HG03571 (cell line): ENCODE measurements around the gene ORMDL3.

ENCODE experiments used
- ATAC-seq: cut with Tn5 transposase; IDR thresholded peaks from one replicate; pipeline ENCODE4 v1.9.1; 2021; ENCODE audit not compliant: unreplicated experiment

Gene ORMDL3, protein sequence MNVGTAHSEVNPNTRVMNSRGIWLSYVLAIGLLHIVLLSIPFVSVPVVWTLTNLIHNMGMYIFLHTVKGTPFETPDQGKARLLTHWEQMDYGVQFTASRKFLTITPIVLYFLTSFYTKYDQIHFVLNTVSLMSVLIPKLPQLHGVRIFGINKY

DNA sequence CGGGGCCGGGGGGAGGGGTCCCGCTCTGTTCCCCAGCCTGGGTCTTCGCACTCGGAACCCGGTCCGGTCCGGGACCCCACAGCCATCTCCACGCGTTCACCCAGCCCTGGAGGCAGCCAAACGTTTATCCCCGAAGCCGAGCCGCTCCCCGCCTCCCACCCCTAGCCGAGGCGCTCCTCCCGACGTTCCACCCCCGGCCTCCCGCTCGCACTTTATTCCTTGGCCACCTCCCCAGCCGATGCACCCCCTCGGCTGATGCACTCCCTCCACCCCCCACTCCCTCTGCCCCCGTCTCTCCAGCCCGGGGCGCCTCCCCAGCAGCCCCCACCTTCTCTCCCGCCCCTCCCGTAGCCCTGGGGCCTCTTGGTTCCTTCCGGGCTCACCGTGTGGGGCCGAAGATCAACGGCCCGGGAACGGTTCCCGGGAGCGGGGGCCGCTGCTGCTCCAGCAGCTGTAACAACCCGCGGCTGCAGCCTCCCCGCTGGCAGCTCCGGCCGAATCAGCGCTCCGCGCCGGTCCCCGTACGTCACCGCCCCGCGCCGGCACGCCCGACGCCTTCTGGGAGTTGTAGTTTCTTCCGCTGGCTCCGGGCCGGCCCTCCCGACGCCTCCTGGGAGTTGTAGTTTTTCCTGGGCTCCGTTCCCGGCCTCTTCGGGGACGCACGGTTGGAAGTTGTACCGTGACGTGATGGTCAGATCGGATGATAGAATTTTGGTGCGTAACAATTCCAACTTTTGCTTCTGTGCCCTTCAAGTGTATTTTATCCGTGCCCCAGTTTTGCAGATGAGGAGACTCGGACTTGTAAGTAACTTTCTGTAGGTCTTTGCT lies at the start of gene ORMDL3, which contains the start of gene LRRC3C:
Gene ORMDL3, minus strand, starts transcription at position 501 of the 828 bp plus-strand sequence. CDS start 3,398 bp downstream, outside the sequence.
Gene LRRC3C, plus strand, starts transcription at position 632 of the 828 bp plus-strand sequence. CDS start 13,792 bp downstream, outside the sequence.
- peak; percentile 60 for ATAC-seq

DNA sequence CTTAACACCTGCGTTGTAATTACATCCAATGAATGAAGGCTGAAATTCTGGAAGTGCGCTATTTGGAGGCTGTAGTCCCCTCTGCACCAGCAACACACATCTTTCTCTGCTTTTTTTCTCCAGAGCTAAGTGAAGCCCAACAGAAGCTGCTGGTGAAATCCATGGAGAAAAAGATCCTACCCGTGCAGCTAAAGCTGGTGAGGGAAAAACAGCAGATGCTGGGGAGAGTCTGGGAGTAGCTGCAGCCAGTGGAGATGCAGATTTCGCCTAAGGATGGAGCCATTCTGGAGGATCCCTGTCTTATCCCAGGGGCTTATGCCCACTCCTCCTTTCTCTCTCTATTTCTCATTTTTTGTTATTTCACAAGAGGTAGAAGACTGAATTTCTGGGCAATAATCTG lies 48.4 kb upstream of the ORMDL3 start:
- ATAC-seq = no peak

DNA sequence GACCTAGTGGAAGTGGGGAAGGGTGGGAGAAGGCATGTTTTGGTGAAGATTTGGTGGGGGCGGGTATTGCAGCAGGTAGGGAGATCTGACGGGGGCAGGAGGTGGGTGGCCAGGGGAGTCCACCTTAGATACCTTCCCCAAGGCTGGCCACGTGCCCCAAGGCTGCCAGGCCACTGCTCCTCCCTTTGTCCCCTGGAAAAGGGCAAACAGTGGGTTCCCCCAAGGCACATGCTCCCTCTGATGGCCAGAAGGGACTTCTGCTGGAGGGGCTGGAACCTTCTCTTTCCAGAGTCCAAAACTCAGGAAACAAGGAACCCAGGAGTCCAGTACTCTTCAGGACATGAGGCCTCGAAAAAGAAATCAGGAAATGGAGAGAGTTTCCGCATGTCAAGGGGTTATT lies 47.0 kb upstream of the ORMDL3 start:
- ATAC-seq = no peak

DNA sequence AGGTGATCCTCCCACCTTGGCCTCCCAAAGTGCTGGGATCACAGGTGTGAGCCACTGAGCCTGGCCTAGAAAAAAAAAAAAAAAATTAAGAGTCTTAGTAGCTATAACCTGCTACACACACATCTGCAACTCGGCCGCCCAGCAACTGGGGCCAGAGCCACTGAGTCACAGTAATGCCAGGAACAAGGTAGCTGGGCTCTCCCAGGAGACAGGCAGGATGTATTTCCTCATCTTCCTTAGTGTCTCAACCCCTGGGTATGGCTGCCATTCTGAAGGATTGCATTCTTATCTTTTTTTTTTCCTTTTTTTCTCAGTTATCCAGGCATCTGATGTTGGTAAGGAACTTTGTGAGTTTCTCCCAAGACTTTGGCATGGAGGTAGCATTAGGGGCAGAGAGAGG lies 46.1 kb upstream of the ORMDL3 start:
- no peak for ATAC-seq

DNA sequence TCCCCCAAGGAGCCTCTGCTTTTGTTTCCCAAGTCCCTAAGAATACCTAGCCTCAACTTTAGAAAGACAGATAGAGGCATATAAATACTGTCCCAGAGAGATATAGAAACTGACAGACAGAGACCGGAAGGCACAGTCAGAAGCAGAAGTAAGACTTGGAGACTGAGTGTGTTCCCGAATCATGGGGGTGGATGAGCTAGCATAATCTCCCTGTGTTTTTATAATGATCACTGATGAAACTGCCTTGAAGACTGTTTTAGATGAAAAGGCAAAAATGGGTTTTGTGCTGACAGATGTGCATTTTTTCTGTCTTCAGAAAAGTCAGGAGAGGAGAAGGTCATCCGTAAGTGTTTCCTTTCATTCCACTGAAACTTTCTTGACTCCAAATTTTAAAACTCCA lies 44.9 kb upstream of the ORMDL3 start:
- ATAC-seq = no peak

DNA sequence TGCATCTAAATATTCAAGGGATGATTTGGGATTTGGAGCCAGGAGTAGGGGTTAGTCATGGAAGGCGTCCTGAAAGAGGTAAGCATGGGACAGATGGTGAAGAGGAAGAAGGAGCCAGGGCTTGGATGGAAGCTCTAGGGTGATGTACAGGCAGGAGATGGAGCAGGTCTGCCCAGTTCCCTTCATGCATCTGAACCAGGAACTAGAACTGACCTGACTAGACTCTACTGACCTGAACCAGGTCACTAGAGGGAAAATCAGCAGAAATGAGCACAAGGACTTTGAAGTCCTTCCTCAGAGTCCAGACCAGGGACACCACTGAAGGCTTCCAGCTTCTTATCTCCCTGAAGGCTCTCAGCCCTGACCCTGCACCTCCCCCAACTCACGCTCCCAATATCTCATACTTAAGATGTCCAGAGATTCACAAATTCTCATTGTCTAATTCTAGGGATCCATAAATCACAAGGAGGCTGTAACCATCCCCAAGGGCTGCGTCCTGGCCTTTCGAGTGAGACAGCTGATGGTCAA lies 43.7 kb upstream of the ORMDL3 start:
- no peak for ATAC-seq

DNA sequence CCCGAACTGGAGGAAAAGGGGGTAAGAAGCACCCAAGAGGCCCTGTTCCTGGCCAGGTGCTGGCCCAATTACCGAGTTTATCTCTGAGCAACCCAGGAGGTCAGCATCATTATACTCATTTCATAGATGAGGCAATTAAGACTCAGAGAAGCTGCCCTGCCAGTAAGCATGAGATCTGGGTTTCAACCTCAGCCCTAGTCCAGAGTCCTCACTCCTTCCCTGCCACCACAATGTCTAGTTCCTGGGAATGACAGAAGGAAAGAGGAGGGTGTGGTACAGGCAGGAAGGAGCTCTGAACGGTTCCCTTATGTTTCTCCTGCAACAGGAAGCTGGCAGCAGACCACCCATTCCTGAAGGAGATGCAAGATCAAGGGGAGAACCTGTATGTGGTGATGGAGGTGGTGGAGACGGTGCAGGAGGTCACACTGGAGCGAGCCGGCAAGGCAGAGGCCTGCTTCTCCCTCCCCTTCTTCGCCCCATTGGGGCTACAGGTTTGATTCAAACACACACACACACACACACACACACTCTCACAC lies 42.8 kb upstream of the ORMDL3 start:
- ATAC-seq = no peak

DNA sequence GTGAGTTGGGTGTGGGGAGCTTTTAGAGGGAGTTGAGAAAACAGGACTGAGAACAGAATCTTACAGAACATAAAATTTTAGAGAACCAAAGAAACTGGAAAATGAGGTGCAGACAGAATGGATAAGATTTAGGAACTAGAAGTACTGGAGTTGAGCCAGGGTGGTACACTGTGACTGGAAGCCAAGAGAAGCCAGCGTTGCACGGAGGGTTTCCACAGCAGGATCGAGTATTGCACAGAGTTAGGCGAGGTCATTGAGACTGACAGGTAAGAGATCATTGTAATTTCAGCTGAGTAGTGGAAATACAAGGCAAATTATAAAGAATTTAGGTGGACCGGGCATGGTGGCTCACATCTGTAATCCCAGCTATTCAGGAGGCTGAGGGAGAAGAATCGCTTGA lies 42.0 kb upstream of the ORMDL3 start:
- ATAC-seq = no peak

DNA sequence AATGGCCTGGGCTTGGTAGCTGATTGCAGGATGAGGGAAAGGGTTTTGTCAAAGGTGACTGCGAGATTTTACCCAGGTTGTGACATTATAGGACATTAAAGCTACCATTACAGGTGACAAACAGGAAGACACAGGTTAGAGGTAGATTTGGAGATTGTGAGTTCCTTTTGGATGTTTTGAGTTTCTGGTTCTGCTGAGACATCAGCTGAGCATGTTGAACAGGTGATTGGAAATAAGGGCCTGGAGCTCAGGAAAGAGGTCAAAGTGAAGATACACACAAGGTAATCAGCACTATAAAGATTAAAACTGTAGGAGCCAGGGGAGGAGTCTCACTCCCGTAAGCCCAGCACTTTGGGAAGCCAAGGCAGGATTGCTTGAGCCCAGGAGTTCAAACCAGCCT lies 41.4 kb upstream of the ORMDL3 start:
- ATAC-seq = no peak

DNA sequence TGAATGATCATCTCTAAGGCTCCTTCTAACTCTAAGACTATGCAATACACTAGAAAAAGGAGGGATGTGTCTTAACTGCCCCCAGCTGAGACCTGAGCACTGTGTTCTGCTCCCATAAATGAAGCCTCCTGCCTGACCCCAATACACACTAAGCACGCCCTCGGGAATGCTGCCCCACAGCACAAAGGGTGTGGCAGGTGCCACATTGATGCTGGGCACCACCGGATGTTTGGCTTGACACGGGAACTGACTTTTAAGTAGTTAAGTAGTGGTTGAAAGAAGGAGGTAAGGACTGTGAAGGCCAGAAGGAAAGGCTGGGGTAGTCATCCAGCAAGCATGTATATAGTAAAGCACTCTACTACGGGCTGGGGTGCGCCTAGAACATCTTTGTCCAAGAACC lies 39.4 kb upstream of the ORMDL3 start:
- no peak for ATAC-seq

DNA sequence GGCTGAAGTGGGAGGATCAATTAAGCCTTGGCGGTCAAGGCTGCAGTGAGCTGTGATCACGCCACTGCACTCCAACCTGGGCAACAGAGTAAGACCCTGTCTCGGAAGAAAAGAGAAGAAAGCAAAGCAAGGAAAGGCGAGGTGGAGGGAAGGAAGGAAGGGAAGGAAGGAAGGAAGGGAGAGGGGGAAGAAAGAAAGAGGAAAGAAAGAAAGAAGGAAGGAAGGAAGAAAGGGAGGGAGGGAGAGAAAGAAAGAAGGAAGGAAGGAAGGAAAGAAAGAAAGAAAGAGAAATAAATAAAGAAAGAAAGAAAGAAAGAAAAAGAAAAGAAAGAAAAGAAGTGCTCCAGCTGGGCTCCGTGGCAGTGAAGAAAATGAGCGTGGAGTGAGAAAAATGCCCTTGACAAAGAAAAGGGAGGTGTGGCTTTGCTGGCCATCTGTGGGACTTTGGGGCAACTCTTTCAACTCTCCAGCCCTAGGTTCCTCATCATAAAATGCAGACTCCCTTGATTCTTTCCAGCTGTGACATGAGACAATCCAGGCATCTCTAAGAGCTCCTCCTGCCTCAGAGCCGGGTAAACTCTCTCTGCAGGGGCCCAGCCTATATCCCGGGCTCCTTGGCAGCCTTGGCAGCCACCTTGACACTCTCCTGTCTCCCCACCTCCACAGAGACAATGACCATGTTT lies 37.8 kb upstream of the ORMDL3 start:
- no peak for ATAC-seq

DNA sequence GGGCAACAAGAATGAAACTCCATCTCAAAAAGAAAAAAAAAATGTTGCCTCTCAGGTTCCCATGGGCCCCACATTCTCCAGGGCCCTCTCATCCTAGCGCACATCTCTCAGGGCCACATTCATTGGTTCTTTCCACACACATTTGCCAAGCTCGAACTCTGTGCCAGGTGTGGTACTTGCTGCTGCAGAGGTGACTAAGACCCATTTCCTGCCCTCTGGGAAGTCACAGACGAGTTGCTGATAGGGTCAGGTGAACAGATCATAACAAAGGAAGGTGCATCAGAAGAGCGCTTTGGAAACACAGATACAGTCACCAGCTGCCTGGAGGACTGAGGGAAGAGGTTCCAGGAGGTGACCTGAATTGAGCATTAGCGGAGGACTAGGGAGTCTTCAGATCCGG lies 36.4 kb upstream of the ORMDL3 start:
- ATAC-seq = no peak

DNA sequence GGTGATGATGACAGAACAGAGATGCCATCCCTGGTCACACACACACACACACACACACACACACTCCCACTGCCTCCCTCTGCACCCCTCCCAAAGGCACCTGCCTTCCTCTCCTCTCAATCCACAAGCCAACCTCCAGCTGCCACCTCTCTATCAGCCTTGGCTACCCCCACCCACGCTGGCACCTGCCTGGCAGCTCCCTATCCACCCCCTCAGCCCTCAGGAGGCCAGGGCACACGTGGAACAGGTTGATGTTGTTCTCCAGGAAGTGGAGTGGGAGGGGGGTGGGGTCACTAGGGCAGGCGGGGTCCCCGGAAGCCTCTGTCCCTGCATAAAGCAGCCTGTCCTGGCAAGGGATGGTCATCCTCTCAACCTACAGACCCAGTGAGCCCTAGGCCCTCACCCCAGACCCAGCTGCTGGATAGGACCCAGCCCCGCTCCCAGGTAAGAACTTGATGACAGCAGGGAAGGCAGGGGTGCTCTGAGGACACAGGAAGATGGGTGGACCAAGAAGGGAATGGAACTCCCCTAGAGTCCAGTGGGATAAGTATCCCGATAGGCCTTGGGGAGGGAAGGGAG lies 35.3 kb upstream of the ORMDL3 start, which contains the start of gene GSDMA:
Gene GSDMA, plus strand, starts transcription at position 363 of the 579 bp plus-strand sequence. CDS start 2,684 bp downstream, outside the sequence.
- ATAC-seq = no peak

DNA sequence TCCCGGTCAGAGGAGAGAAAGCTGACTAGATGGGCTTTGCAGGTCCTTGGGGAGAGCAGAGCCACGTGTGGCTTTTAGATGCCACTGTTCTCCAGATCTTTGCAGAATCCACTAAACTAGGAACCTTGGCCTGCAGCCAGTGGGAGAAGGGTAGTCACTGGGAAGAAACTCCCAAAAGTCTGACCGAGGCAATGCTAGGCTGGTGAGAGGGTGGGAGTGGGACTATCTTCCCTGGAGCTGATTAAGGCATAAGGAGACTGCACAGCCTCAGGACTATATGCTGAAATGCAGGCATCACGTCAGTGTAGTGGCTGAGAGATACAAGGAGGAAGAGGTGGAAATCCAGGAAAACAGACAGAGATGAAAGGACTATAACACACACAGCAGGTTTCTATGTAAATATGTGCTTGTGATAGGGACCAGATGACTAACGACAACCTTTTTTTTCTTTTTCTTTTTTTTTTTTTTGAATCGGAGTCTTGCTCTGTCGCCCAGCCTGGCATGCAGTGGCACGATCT lies 33.2 kb upstream of the ORMDL3 start:
- no peak for ATAC-seq

DNA sequence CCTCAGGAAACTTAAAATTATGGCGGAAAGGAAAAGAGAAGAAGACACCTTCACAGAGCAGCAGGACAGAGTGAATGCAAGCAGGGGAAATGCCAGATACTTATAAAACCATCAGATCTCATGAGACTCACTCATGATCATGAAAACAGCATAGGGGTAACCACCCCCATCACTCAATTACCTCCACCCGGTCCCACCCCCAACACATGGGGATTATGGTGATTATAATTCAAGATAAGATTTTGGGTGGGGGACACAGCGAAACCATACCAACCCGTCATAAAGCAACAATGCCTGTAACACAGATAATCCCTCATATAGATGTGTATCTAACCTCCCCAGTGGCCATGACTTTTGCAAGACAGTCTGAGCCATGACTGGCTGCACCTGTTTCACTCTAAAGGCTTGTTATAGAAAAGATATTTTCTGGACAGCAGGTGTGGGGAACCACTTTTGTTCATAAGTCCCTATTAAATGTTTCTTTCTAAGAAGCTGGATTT lies 28.4 kb upstream of the ORMDL3 start:
- no peak for ATAC-seq

DNA sequence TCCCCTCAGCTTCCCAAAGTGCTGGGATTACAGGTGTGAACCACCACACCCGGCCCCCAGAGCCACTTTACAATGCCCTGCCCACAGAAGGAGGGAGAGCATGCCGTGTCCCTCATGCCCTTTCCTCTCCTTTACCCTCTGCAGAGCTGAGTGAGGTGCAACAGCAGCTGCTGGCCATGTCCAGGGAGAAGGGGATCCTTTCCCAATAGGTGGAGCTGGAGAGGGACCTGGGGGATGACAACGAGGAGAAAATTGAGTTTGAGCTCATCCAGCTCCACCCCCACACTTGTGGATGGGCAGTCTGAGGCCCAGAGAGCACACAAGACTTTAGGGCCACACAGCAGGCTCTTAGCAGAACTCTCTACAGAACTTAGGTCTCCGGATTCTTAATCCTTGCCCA lies 27.5 kb upstream of the ORMDL3 start:
- ATAC-seq = no peak

DNA sequence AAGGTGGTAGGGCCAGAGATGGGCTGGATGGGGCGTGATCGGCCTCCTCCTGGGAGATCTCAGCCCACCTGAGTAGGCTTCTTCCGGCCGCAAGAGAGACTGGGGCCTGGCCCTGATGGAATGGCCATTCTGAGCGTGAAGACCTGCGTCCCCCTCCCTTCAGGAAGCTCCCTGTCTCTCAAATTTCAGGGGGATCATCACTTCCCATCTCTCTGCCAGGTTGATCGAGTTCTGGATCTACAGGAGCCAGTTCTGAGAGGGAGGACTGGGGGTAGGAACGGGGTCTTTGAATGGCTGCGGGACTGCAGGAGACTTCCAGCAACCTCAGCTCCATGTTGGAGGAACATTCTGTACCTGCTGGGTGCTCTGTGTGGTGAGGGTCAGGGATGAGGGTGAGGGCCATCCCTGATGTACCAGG lies 26.1 kb upstream of the ORMDL3 start:
- ATAC-seq = no peak

DNA sequence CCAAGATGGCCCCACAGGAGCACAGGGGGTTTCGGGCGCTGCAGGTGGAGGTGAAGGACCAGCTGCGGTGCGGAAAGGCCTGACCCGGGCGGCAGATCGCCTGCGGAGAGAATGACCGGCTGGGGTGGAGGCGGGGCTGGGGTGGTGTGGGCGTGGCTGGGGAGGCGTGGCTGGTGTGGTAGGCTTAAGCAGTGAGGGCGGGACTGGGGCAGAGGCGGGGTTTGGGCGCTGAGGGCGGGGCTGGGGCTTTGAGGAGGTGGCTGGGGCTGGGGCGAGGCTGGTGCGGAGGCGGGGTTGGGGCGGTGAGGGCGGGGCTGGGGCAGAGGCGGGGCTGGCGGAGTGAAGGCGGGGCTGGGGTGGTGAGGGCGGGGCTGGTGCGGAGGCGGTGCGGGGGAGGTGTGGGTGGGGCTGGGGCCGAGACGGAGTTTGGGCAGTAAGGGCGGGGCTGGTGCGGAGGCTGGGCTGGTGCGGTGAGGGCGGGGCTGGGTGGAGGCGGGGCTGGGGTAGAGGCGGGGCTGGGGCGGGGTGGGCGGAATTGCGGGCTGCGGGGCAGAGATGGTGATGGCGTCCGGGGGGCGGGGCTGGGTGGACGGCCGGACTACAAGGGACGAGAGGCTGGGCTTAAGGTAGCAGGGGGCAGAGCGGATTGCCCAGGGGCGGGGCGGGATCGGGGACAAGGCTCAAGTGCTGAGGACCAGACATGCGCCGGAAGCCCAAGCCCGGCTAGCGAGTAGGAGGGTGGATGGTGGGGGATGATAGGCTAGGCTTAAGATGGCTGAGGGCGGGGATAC lies 25.5 kb upstream of the ORMDL3 start:
- peak; percentile 84 for ATAC-seq

DNA sequence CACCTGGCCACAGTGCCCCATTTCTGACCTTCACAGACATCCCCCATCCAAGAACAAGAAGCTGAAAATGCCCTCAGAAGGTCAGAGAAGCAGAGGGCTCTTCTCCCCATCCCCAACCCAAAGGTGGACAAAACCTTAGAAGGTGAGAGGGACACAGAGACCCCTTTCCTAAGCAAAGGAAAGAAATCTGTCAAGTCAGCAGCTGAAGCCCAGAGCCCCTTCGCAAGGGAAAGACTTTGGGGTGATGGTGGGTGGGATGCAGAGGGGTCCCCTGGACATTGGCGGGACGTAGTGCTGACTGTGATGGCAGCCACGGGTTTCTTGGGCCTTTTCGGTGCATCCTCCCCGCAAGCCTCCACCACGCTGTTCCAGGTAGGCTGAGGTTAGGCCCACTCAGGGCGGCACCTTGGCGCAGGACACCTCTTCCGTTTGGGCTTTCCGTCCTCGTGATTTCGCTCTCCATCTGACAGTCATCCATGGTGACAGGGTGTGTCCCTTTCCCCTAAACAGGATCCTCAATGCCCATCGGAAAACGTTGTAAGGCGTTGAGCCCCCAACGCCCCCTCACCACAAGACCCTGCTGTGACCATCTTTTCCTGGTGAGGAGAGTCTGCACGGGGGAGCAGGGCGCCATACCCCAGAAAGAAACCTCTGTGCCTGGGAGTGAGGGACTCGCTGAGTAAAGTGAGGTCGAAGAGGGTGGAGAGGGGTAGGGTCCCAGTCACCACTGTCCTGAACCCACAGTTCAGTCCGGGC lies 24.7 kb upstream of the ORMDL3 start:
- ATAC-seq = no peak
